Peyer's patch (tissue), 4 donors: ENCODE results near the gene ROBO1. TPM values are rescaled to one million over a fixed set of nuclear protein-coding genes. Genes with fewer than 3 reads are reported as not detected.

Experiments
- DNase-seq, 3 donors: peaks; one replicate each; pipeline ENCODE4 v3.0.0-alpha.2; 2017 to 2019
- H3K27ac ChIP-seq, 4 donors: fragments of 200-600 bp; sonication (generic); one replicate each; pipeline ENCODE4 v1.5.1; 2016 to 2019
- H3K27me3 ChIP-seq, 2 donors: fragments of 200-600 bp; sonication (generic); one replicate each; pipeline ENCODE4 v1.5.1; 2019
- H3K36me3 ChIP-seq, 3 donors: fragments of 200-600 bp; sonication (generic); one replicate each; pipeline ENCODE4 v1.5.1; 2016 to 2019
- H3K4me1 ChIP-seq, 4 donors: fragments of 200-600 bp; sonication (generic); one replicate each; pipeline ENCODE4 v1.5.1; 2016 to 2019
- H3K4me3 ChIP-seq, 4 donors: fragments of 200-600 bp; sonication (generic); 1 replicate in 3 of 4; 2 replicates in 1 of 4; pipeline ENCODE4 v1.5.1; 2016 to 2019; ENCODE audit warnings: mild to moderate bottlenecking in 1 of 4
- H3K9me3 ChIP-seq, 4 donors: fragments of 200-600 bp; sonication (generic); one replicate each; pipeline ENCODE4 v1.5.1; 2016 to 2019; ENCODE audit warnings: mild to moderate bottlenecking in 1 of 4
- CTCF ChIP-seq, 6 experiments: fragments of 450-650 bp in 4 of 6; fragments of 200-600 bp in 2 of 6; sonication (generic) in 1 of 6; IDR thresholded peaks; one replicate each; pipeline ENCODE4 v1.5.1; 2017 to 2019; ENCODE audit warnings: antibody characterized with exemption in 6 of 6, mild to moderate bottlenecking in 3 of 6, moderate library complexity in 1 of 6
- POLR2A ChIP-seq, 2 donors: fragments of 450-650 bp; IDR thresholded peaks; one replicate each; pipeline ENCODE4 v1.5.1; 2017; ENCODE audit warnings: antibody characterized with exemption in 2 of 2, mild to moderate bottlenecking in 2 of 2, moderate library complexity in 2 of 2
- total RNA-seq, 4 donors: library from RNA; depleted of rRNA; stranded (reverse); fragments of >200 nt; gene quantifications; one replicate each; pipeline ENCODE4 v1.1.0, GENCODE V29; 2016

The ROBO1 gene
- total RNA-seq, 4 donors from 2014 or later, result 9.5 to 41.3 (median 24.2) TPM

- no peaks in the 10 kb centered on the region for H3K4me1 ChIP-seq
- no peak for TF ChIP-seq POLR2A (IDR thresholded peaks at IDR 0.05)
- TF ChIP-seq CTCF (IDR thresholded peaks at IDR 0.05), result no peak
- H3K27ac ChIP-seq, result no peak overlapping the region
- DNase-seq, result no peak
- H3K9me3 ChIP-seq, result no peaks in the 10 kb centered on the region
- H3K36me3 ChIP-seq, result no peaks in the 10 kb centered on the region
- no peaks in the 10 kb centered on the region for H3K27me3 ChIP-seq
- no peak overlapping the region for H3K4me3 ChIP-seq
These were observed 610.6 kb downstream of the ROBO1 start for GRCh38 chr3:79157191-79157590.

GRCh38 chr3:79154865-79155264 lies 612.9 kb downstream of the ROBO1 start:
- no peak overlapping the region for H3K27ac ChIP-seq
- H3K36me3 ChIP-seq, result no peaks in the 10 kb centered on the region
- no peak for DNase-seq
- no peaks in the 10 kb centered on the region for H3K27me3 ChIP-seq
- TF ChIP-seq POLR2A (IDR thresholded peaks at IDR 0.05) (no peak), CTCF (IDR thresholded peaks at IDR 0.05) (no peak)
- no peaks in the 10 kb centered on the region for H3K4me1 ChIP-seq
- H3K4me3 ChIP-seq, result no peak overlapping the region
- no peaks in the 10 kb centered on the region for H3K9me3 ChIP-seq

- H3K4me1 ChIP-seq, result no peaks in the 10 kb centered on the region
- no peaks in the 10 kb centered on the region for H3K27me3 ChIP-seq
- H3K9me3 ChIP-seq, result no peaks in the 10 kb centered on the region
- no peak for DNase-seq
- H3K4me3 ChIP-seq, result no peak overlapping the region
- H3K27ac ChIP-seq, result no peak overlapping the region
- TF ChIP-seq POLR2A (IDR thresholded peaks at IDR 0.05) (no peak), CTCF (IDR thresholded peaks at IDR 0.05) (no peak)
- no peaks in the 10 kb centered on the region for H3K36me3 ChIP-seq
These were observed 619.0 kb downstream of the ROBO1 start for GRCh38 chr3:79148786-79149185.

- Histone ChIP-seq H3K36me3 (no peaks in the 10 kb centered on the region), H3K4me1 (no peaks in the 10 kb centered on the region), H3K27ac (no peak overlapping the region), H3K27me3 (no peaks in the 10 kb centered on the region), H3K9me3 (no peaks in the 10 kb centered on the region), H3K4me3 (no peak overlapping the region)
- no peak for DNase-seq
- no peak for TF ChIP-seq CTCF (IDR thresholded peaks at IDR 0.05)
- no peak for TF ChIP-seq POLR2A (IDR thresholded peaks at IDR 0.05)
These were observed 621.8 kb downstream of the ROBO1 start for GRCh38 chr3:79146024-79146423.

- no peaks in the 10 kb centered on the region for H3K4me1 ChIP-seq
- no peak overlapping the region for H3K4me3 ChIP-seq
- no peaks in the 10 kb centered on the region for H3K27me3 ChIP-seq
- TF ChIP-seq POLR2A (IDR thresholded peaks at IDR 0.05) (no peak), CTCF (IDR thresholded peaks at IDR 0.05) (no peak)
- no peak overlapping the region for H3K27ac ChIP-seq
- no peaks in the 10 kb centered on the region for H3K9me3 ChIP-seq
- no peaks in the 10 kb centered on the region for H3K36me3 ChIP-seq
- DNase-seq, result no peak
These were observed 627.1 kb downstream of the ROBO1 start for GRCh38 chr3:79140708-79141107.

GRCh38 chr3:79139395-79140068 lies 628.3 kb downstream of the ROBO1 start:
- Histone ChIP-seq H3K27me3 (no peaks in the 10 kb centered on the region), H3K9me3 (no peaks in the 10 kb centered on the region), H3K27ac (no peak overlapping the region), H3K4me3 (no peak overlapping the region), H3K36me3 (no peaks in the 10 kb centered on the region), H3K4me1 (no peaks in the 10 kb centered on the region)
- TF ChIP-seq CTCF (IDR thresholded peaks at IDR 0.05), result no peak
- TF ChIP-seq POLR2A (IDR thresholded peaks at IDR 0.05), result no peak
- DNase-seq, result no peak
